Esophagus squamous epithelium (tissue), 4 donors: Measurements from ENCODE around the gene NKAIN4.

Experiments
- CTCF ChIP-seq, 6 experiments: fragments of 450-650 bp in 4 of 6; fragments of 200-600 bp in 2 of 6; sonication (generic) in 2 of 6; IDR thresholded peaks; one replicate each; pipeline ENCODE4 v1.5.1; 2016 to 2019; ENCODE audit warnings: antibody characterized with exemption in 6 of 6, mild to moderate bottlenecking in 4 of 6, moderate library complexity in 4 of 6
- POLR2A ChIP-seq, 4 donors: fragments of 450-650 bp; IDR thresholded peaks; one replicate each; pipeline ENCODE4 v1.6.1; 2017; ENCODE audit warnings: antibody characterized with exemption in 4 of 4, mild to moderate bottlenecking in 4 of 4, moderate library complexity in 3 of 4

GRCh38 chr20:63244468-63244867, 9.8 kb downstream of the NKAIN4 start:
- TF ChIP-seq POLR2A (IDR thresholded peaks at IDR 0.05): no peak
- no peak for TF ChIP-seq CTCF (IDR thresholded peaks at IDR 0.05)
